KOPT-K1 (cell line): ENCODE measurements around the gene KCNJ9.
"Not testable (repeated sequence)": the region's sequence is repeated elsewhere in the genome, so short reads cannot be mapped to it uniquely, and the experiment has no call there.

Experiments used
- H3K27ac ChIP-seq: fragments of 200-600 bp; sonication (generic); 2 replicates; pipeline ENCODE4 v1.5.1; 2016; ENCODE audit warnings: antibody characterized with exemption, mild to moderate bottlenecking, low read depth, low read length; ENCODE audit not compliant: poor library complexity, severe bottlenecking
- H3K36me3 ChIP-seq: fragments of 200-600 bp; sonication (generic); 2 replicates; pipeline ENCODE4 v1.5.1; 2017; ENCODE audit warnings: antibody characterized with exemption, mild to moderate bottlenecking, low read length, moderate library complexity; ENCODE audit not compliant: insufficient read depth
- H3K9me3 ChIP-seq: fragments of 200-600 bp; sonication (generic); 2 replicates; pipeline ENCODE4 v1.5.1; 2017; ENCODE audit warnings: antibody characterized with exemption, low read length, mild to moderate bottlenecking; ENCODE audit not compliant: insufficient read depth, poor library complexity, severe bottlenecking

Gene KCNJ9

GRCh38 chr1:160101717-160102522, 20.6 kb downstream of the KCNJ9 start:
- Histone ChIP-seq H3K36me3 (no peaks in the 10 kb centered on the region), H3K27ac (no peak overlapping the region), H3K9me3 (no peaks in the 10 kb centered on the region)

DNA sequence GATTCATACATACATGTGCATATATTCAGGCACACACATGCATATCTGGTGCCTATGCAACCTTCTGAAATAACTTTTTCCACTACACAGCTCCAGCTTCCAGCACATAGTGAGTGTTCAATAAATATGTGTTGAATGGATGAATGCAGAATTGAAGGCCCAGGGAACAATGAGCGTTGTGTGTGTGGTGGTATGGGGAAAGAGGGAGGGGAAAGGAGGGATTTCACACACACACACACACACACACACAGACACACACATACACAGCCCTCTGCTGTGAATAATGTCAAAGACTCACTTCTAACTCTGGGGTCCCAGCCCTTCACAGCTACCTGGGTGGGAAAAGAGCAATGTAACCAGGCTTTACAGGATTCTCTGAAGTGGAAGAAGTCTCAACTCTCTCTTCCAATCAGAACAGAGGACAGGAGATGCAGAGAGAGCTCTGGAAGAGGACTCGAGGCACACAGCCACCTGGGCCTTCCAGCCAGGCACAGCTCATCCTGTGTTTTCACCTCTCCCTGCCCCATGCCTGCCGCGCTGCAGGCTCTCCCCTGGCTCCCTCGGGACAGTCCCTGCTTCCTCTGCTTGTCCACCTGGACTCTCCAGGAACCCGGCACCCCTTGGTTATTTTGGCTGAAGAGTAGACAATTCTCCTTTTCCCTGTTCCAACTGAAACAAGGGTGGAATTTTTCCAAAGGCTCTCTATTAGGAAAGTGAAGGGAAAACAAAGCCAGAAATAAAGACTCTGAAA, 22.5 kb downstream of the KCNJ9 start:
- Histone ChIP-seq H3K9me3 (no peaks in the 10 kb centered on the region), H3K27ac (no peak overlapping the region), H3K36me3 (no peaks in the 10 kb centered on the region)

GRCh38 chr1:160104486-160104885, 23.1 kb downstream of the KCNJ9 start:
- H3K27ac ChIP-seq = no peak overlapping the region
- H3K36me3 ChIP-seq = no peaks in the 10 kb centered on the region
- no peaks in the 10 kb centered on the region for H3K9me3 ChIP-seq

DNA sequence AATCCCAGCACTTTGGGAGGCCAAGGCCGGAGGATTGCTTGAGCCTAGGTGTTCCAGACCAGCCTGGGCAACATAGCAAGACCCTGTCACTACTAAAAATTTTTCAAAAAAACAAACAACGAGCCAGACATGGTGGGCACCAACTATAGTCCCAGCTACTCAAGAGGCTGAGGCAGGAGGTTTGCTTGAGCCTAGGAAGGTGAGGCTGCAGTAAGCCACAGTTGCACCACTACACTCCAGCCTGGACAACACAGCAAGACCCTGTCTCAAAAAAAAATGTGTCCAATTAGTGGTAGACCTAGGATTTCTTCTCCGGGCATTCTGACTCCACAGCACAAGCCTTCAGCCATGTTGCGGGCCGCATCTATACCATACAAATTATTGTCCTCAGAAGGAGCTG, 23.8 kb downstream of the KCNJ9 start:
- Histone ChIP-seq H3K9me3 (no peaks in the 10 kb centered on the region), H3K27ac (no peak overlapping the region), H3K36me3 (no peaks in the 10 kb centered on the region)

- Histone ChIP-seq H3K9me3 (no peaks in the 10 kb centered on the region), H3K36me3 (no peaks in the 10 kb centered on the region), H3K27ac (no peak overlapping the region)
These were observed 26.2 kb downstream of the KCNJ9 start for GRCh38 chr1:160107512-160107911.

DNA sequence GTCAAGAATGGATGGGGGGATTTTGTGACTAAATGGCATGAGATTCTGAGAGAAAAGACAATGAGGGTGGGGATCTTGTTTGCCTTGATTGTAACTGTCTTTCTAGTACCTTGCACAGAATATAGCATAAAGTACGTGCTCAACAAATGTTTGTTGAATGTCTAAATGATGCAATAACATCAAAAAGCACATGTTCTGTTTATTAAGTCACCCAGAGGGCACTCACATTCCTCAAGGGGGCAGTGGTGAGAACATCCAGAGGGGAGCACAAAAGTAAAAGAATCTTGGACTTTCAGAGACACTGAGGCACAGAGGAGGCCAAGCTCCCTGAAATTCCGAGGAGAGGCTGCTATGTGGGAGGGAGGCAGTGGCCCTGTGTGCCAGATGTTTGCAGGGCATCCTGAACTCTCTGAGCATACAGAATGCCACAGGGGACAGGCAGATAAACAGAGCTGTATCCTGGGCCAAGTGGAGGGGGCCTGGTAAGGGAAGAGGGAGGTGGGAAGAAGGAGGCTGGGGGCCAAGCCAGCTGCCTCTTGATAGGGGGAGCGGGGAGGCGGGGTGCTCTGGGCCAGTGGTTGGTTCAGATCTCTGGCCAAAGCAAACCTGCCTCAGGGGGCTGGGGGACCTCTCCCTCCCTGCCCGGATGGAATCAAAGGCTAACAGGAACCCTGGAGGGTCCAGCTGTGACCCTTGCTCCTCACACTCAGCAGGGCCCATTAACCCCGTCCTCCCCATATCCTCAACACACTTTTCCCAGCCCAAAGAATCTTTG, 27.7 kb downstream of the KCNJ9 start:
- Histone ChIP-seq H3K27ac (no peak overlapping the region), H3K36me3 (no peaks in the 10 kb centered on the region), H3K9me3 (no peaks in the 10 kb centered on the region)

DNA sequence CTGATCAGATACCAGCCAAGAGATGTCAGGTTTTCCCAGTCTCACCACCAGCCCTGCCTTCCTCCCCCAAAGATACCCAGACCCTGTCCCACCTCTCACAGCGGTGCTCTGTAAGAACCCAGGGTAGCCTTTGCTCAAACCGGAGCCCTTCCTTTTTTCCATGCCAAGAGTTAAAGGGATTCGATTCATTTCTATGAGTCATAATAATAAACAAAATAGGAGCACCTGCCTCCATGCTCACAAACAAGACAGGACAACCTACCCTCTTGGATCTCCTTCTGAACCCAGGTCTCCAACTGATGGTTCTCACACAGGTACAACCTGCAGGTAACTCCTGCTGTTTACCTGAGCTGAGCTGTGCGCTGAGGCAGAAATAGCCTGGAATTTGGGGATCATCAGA, 28.3 kb downstream of the KCNJ9 start:
- H3K27ac ChIP-seq = no peak overlapping the region
- H3K36me3 ChIP-seq = no peaks in the 10 kb centered on the region
- no peaks in the 10 kb centered on the region for H3K9me3 ChIP-seq

GRCh38 chr1:160111462-160111861, 30.1 kb downstream of the KCNJ9 start:
- H3K36me3 ChIP-seq, H3K9me3 ChIP-seq, H3K27ac ChIP-seq: not testable (repeated sequence)

DNA sequence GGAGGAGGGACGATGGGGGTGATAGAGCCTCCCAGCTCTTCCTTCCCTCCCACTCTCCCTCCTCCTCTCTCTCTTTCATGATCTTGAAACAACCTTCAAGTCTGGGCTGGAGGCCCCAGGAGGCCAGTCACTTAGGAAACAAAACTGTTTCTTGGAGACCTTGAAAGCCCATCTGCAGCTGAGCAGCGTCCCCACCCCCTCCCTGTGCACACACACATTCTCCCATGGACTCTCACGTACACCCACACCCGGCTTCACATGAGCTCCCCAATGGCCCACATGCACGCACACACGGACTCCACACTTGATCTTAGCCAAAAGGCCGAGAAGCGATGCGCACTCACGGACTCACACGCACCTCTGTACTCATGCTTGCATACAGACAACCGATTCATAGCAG, 31.0 kb downstream of the KCNJ9 start:
- Histone ChIP-seq H3K9me3 (no peaks in the 10 kb centered on the region), H3K27ac (no peak overlapping the region), H3K36me3 (no peaks in the 10 kb centered on the region)

DNA sequence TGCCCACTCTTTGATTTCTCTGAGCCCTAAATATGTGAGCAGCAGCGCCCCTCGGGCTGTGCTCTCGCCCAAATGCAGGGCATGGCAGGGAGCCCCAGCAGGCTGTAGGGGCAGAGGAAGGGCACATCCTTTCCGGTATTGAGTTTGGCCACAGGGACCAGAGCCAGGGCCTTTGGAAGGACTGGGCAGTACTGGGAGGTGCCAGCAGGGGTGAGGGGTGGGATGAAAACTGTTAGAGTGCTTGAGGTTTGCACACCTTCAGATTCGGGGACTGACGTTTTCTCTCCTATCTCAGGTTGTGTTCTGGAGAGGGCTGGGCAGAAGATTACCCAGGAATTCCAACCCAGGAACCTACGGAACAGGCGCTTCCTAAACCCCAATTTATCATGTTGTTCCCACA, 32.1 kb downstream of the KCNJ9 start:
- Histone ChIP-seq H3K9me3 (no peaks in the 10 kb centered on the region), H3K36me3 (no peaks in the 10 kb centered on the region), H3K27ac (no peak overlapping the region)

- Histone ChIP-seq H3K27ac (no peak overlapping the region), H3K9me3 (no peaks in the 10 kb centered on the region), H3K36me3 (no peaks in the 10 kb centered on the region)
These were observed 32.7 kb downstream of the KCNJ9 start for GRCh38 chr1:160114085-160114484.

DNA sequence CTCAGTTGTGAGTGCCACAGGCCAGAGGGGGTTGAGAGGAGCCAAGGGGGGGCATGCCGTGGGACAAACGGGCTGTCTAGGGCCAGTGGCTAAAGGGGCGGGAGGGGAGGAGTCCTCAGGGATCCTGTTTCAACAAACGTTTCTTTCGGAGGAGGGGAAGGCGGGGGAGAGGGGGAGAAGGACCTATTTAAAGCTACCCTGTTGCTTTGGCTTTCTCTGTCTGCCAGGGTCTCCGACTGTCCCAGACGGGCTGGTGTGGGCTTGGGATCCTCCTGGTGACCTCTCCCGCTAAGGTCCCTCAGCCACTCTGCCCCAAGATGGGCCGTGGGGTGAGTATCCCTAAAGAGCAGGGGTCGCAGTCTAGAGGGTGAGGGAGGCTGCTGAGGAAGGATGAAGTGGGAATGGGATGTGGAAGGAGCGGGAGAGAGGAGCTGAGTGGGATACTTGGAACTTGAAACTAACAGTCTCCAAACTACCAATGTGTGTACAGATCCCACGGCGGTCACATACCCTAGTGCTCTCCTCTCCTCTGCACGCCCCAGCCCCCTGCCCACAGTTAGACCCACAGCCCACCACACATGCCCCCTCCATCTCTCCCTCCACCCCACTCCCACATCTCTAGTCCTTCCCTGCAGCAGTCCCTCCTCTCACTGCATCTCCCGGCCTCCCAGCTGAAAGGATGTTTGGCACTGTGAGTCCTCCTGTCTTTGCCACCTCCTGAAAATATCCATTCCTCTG, 34.4 kb downstream of the KCNJ9 start, which contains the start of gene ATP1A2:
Gene ATP1A2, plus strand, starts transcription at position 215 of the 738 bp plus-strand sequence. Its CDS starts 103 bp downstream, at position 318.
- H3K9me3 ChIP-seq = no peaks in the 10 kb centered on the region
- no peak within 1 kb of the TSS for H3K27ac ChIP-seq
- H3K36me3 ChIP-seq = no peaks in the 10 kb centered on the region

DNA sequence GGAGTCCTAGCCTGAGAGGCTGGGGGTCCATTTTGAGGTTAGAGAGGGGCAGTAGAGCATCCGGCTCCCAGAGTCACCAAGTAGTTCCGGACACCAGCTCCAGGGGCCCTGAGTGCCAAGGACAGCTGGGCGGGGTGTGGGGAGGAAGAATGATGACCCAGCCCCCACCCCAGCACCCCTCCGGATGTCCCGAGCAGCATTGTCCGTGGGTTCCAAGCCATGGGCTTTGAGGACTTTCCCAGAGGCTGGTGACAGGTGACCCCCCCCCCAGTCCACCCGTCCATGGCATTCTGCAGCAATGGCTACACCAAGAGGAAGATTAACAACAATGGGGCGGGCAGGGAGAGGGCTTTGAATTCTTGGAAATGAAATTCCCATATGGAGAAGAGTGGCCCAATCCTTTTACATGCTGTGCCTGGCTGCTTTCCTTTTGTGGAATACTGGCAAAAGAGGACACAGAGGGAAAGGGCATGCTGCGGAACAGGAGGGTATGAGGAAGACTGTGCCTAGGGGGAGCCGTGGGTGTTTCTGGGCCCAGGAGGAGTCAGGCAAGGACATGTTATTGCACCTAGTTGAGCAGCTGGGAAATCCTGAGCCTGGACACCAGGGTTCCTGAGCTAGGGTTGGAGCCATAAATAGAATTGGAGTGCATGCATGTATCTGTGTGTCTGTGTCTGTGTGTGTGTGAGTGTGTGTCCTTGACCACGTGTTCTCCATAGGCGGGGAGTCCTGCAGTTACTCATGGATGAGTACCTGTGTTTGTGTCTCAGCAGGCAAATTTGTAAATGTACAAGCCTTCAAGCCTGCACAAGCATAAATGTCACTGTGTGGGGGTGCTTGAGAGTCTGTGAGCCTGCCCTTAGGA, 35.2 kb downstream of the KCNJ9 start:
- H3K27ac ChIP-seq = no peak overlapping the region

DNA sequence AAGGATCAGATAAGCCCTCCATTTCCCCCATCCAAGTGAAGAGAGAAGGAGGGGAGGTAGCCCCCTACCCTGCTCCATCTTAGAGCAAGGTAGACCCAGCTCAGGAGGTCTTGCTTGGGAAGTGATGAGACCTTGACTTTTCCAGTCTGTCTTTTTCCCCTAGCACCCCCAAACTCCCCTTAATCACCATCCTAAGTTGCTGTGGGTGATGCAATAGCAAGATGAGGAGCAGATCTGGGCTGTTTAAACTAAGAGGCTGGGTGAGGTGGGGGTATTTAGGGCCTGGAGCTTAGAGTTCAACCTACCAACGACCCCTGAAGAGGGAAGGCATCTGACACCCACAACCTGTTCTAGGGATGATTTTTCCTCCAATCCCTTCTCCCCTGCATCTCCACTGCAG, 36.0 kb downstream of the KCNJ9 start:
- H3K9me3 ChIP-seq = no peaks in the 10 kb centered on the region
- no peak overlapping the region for H3K27ac ChIP-seq
- no peaks in the 10 kb centered on the region for H3K36me3 ChIP-seq

More for the DNA sequence above, 35.2 kb downstream of the KCNJ9 start:
- Histone ChIP-seq H3K36me3 (no peaks in the 10 kb centered on the region), H3K9me3 (no peaks in the 10 kb centered on the region)
